Measurements from ENCODE around the gene NKX6-2. TPM values are rescaled to one million over a fixed set of nuclear protein-coding genes. Genes with fewer than 3 reads are reported as not detected.
"Not testable (repeated sequence)": the region's sequence is repeated elsewhere in the genome, so short reads cannot be mapped to it uniquely, and the experiment has no call there.

Gene NKX6-2
- polyA plus RNA-seq, 4 donors, result 7.8 to 9.5 (median 8.6) TPM

GRCh38 chr10:132799865-132800264 lies 13.9 kb upstream of the NKX6-2 start:
- DNase-seq (ENCODE audit: low read depth in 4 of 4, low spot score in 3 of 4), result no peak

- DNase-seq (ENCODE audit: low read depth in 4 of 4, low spot score in 3 of 4), result no peak
These were observed 12.9 kb upstream of the NKX6-2 start for GRCh38 chr10:132798876-132799275.

- no peak for DNase-seq (ENCODE audit: low read depth in 4 of 4, low spot score in 3 of 4)
These were observed 12.5 kb upstream of the NKX6-2 start for GRCh38 chr10:132798403-132798802.

GRCh38 chr10:132797986-132798385 lies 12.0 kb upstream of the NKX6-2 start:
- not testable (repeated sequence) for DNase-seq (ENCODE audit: low read depth in 4 of 4, low spot score in 3 of 4)

DNA sequence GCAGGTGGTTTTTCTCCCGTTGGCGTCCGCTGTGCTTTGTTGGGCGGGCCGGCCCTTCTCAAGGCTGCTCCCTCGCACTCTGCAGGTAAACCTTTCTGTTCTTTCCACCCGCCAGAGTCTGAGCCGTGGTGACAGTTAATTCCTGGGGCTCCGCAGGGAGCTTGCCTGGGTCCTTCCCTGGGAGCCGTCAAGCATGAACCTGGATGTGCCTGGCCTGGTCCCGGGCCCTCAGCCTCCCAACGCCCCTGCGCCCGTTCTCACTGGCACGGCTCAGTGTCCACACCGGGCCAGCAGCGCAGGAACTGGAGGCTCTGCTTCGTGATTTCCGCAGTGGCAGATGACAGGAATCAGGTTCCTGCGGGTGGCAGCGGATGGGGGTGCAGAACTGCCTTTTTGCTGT lies 10.9 kb upstream of the NKX6-2 start:
- no peak for DNase-seq (ENCODE audit: low read depth in 4 of 4, low spot score in 3 of 4)

- DNase-seq (ENCODE audit: low read depth in 4 of 4, low spot score in 3 of 4), result no peak
These were observed 8.2 kb upstream of the NKX6-2 start for GRCh38 chr10:132793871-132794849.

GRCh38 chr10:132793213-132793612 lies 7.3 kb upstream of the NKX6-2 start:
- DNase-seq (ENCODE audit: low read depth in 4 of 4, low spot score in 3 of 4), result no peak

DNA sequence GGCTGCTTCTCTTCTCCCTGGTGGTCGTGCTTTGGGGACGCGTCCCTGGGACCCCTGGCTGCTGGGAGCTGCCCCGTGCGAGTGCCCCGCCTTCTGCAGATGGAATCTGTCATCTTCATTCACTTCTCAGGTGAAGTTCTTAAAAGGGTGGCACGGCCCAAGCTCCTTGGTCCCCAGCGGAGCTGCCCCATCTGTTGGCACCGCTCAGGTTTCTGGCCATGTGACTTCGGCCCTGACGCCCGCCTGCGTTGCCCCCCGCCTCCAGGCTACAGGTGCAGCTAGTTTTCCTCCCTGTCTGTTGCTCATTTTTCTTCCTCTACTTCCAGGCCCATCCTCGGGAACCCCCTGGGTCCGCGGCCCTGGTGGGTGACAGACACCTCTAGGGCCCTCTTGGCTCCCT lies 6.8 kb upstream of the NKX6-2 start:
- no peak for DNase-seq (ENCODE audit: low read depth in 4 of 4, low spot score in 3 of 4)

DNA sequence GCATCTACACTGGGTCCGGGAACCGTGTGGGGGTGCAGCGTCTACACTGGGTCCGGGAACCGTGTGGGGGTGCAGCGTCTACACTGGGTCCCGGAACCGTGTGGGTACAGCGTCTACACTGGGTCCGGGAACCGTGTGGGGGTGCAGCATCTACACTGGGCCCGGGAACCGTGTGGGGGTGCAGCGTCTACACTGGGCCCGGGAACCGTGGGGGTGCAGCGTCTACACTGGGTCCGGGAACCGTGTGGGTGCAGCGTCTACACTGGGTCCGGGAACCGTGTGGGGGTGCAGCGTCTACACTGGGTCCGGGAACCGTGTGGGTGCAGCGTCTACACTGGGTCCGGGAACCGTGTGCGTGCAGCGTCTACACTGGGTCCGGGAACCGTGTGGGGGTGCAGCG lies 6.2 kb upstream of the NKX6-2 start:
- not testable (repeated sequence) for DNase-seq (ENCODE audit: low read depth in 4 of 4, low spot score in 3 of 4)

DNA sequence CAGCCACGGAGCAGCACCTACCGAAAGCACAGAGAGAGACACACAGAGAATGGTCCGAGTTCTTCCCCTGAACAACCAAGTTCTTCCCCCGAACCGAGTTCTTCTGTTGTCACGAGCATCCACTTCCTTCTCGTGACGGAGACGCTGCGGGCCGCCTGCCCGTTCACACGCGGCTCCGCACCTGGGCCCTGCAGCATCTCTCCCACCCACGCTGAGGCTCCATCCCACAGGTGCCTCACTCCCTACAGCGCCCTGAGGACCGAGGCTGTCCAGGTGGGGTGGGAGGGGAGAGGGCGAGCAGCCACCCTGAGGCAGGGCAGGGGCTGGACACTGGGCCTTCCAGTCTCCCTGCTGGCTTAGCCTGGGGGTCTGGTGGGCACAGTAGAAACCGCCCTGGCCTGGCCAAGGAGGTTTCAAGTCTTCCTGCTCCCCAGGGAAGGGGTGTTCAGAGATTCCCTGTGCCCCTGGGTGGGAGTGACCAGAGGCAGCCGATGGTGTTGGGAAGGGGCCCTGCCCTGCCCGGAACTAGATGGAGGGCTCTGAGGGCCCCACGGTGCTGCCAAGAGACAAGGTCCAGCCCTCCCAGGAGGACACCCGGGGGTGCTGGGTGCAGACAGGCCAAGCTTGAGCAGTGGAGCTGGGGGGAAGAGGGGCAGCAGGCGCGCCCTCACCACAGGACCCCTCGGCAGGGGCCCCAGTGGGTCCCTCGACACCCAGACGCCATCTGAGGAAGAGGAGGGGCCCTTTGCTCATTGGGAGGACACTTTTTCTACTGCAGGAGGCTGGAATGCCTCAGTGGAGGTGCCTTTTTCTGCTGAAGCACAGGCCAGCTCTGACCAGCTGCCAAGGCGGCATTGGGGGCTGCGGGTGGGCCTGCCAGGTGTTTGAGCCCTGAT lies 5.2 kb upstream of the NKX6-2 start:
- DNase-seq (ENCODE audit: low read depth in 4 of 4, low spot score in 3 of 4), result no peak

DNA sequence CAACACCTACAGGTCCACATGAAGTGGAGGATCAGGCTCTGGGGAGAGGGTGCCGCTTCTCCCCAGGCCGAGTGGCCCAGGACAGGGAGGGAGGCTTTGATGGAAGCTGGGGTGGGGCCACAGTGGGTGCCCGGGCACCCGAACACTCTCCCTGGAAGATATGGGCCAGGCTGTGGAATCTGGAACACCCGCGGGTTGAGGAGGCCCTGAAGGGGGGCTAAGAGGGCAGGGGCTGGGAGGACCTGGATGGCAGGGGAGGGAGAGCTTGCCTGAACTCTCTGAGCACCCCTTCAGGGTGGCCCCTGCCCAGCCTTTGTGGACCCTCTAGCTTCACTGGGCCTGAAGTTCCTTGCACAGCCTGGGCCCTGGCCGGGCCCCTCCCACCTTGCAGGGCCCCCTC lies 4.5 kb upstream of the NKX6-2 start:
- no peak for DNase-seq (ENCODE audit: low read depth in 4 of 4, low spot score in 3 of 4)

DNA sequence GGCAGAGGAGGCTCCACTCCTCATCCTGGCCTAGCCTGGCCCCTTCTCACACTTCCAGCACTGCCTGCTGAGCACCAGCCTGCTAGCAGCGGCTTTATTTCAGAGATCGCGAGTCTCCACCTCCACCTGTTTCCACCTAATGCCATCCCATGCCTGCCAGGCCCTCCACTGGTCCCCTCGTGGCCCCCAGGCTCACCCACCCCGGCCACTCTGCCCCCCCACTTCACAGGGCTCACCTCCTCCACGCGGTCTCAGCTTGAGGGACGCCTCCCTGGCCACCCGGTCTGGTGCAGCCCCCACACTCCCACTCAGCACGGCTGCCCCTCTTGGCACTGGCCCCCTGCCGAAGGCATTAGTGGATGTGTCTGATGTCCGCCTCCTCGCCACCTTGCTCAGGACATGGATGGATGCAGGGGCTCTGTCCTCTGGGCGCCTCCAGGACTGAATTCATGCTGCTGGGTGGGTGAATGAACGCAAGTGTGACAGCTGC lies 3.8 kb upstream of the NKX6-2 start:
- DNase-seq (ENCODE audit: low read depth in 4 of 4, low spot score in 3 of 4), result no peak

- DNase-seq (ENCODE audit: low read depth in 4 of 4, low spot score in 3 of 4), result no peak
These were observed 2.9 kb upstream of the NKX6-2 start for GRCh38 chr10:132788831-132789219.

- no peak for DNase-seq (ENCODE audit: low read depth in 4 of 4, low spot score in 3 of 4)
These were observed 2.4 kb upstream of the NKX6-2 start for GRCh38 chr10:132788180-132788830.

GRCh38 chr10:132787495-132788179 lies 1.7 kb upstream of the NKX6-2 start:
- no peak for DNase-seq (ENCODE audit: low read depth in 4 of 4, low spot score in 3 of 4)

GRCh38 chr10:132786884-132787494 lies 1.0 kb upstream of the NKX6-2 start:
- no peak for DNase-seq (ENCODE audit: low read depth in 4 of 4, low spot score in 3 of 4)

DNA sequence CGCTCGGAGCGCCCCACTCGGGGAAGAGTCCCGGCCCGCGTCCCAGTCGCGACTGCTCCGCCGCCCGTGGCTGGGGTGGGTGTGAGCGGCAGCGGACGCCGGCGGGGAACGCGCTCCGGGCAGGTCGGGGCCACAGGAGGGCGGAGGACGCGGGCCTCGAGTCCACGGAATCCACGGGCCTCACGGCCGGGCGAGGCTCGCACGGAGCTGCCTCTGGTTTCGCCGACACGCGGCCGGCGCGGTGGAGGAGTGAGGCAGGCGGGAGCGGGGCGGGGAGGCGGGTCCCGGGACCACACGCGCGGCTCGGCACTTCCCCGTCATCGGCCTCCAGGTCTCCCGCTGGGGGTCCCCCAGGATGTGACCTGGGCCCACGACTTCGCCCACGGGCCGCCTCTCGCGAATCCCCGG lies 533 bp upstream of the NKX6-2 start:
- no peak for DNase-seq (ENCODE audit: low read depth in 4 of 4, low spot score in 3 of 4)

DNA sequence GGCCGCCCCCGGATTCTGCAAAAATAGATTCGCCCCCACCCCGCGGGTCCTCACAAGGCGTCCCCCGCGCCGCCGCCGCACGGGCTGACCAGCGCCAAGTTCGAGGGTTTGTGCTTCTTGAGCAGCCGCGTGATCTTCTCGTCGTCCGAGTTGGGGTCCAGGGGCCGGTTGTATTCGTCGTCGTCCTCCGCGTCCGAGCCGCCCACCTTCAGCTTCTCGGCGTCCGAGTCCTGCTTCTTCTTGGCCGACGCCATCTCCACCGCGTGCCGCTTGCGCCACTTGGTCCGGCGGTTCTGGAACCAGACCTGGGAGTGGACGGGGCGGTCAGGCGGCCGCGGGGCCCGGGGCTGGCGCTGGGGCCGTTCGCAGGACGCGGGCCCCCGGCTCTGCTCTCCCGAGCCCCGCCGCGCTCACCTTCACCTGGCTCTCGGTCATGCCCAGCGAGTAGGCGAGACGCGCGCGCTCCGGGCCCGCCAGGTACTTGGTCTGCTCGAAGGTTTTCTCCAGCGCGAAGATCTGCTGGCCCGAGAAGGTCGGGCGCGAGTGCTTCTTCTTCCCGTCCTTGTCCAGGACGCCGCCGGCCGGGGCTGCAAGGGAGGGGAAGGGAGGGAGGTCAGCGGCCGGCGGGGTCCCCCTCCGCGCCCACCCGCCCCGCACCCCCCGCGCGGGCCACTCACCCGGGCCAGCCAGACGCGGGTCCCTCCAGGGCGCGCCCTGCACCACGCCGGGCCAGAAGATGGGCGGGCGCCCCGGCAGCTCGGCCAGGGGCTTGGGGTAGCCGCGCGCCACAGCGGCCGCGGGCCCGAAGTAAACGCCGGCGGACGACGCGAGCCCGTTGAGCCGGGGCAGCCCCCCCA lies 853 bp downstream of the NKX6-2 start:
- DNase-seq (ENCODE audit: low read depth in 4 of 4, low spot score in 3 of 4), result no peak
